CD4-positive, alpha-beta T cell treated with Interleukin-21 for 1 hour (primary cell): ENCODE results near the gene ADH7.
"Not testable (repeated sequence)": the region's sequence is repeated elsewhere in the genome, so short reads cannot be mapped to it uniquely, and the experiment has no call there.

Experiments used
- DNase-seq: peaks from one replicate; pipeline ENCODE4 v3.0.0-alpha.2; 2020

Gene ADH7

GRCh38 chr4:99414902-99415301, 20.2 kb downstream of the ADH7 start:
- not testable (repeated sequence) for DNase-seq

- no peak for DNase-seq
Measured at GRCh38 chr4:99414401-99414800, 20.7 kb downstream of the ADH7 start.

- DNase-seq = no peak
Measured at GRCh38 chr4:99413140-99413539, 22.0 kb downstream of the ADH7 start.

- DNase-seq = no peak
Measured at GRCh38 chr4:99411041-99411440, 24.1 kb downstream of the ADH7 start.

GRCh38 chr4:99410075-99410474, 25.1 kb downstream of the ADH7 start:
- no peak for DNase-seq

GRCh38 chr4:99408346-99408745, 26.8 kb downstream of the ADH7 start:
- no peak for DNase-seq

- peak; percentile 62 for DNase-seq
Measured at GRCh38 chr4:99405433-99406115, 29.6 kb downstream of the ADH7 start.

- DNase-seq = no peak
Measured at GRCh38 chr4:99404595-99405287, 30.4 kb downstream of the ADH7 start.

- DNase-seq = no peak
Measured at GRCh38 chr4:99403380-99404184, 31.6 kb downstream of the ADH7 start.

GRCh38 chr4:99402765-99403164, 32.4 kb downstream of the ADH7 start:
- no peak for DNase-seq

GRCh38 chr4:99400831-99401230, 34.3 kb downstream of the ADH7 start:
- DNase-seq = no peak

GRCh38 chr4:99399017-99399416, 36.1 kb downstream of the ADH7 start:
- no peak for DNase-seq

- no peak for DNase-seq
Measured at GRCh38 chr4:99395595-99396364, 39.4 kb downstream of the ADH7 start.

- DNase-seq = no peak
Measured at GRCh38 chr4:99394896-99395295, 40.2 kb downstream of the ADH7 start.

- no peak for DNase-seq
Measured at GRCh38 chr4:99390055-99390454, 45.1 kb downstream of the ADH7 start.

GRCh38 chr4:99389606-99390005, 45.5 kb downstream of the ADH7 start:
- no peak for DNase-seq

- no peak for DNase-seq
Measured at GRCh38 chr4:99383833-99384392, 51.2 kb downstream of the ADH7 start.

GRCh38 chr4:99383399-99383798, 51.7 kb downstream of the ADH7 start:
- no peak for DNase-seq

GRCh38 chr4:99382745-99383360, 52.3 kb downstream of the ADH7 start:
- DNase-seq = no peak

- DNase-seq = no peak
Measured at GRCh38 chr4:99381588-99382175, 53.5 kb downstream of the ADH7 start.

GRCh38 chr4:99379571-99379970, 55.6 kb downstream of the ADH7 start:
- no peak for DNase-seq

- no peak for DNase-seq
Measured at GRCh38 chr4:99378876-99379275, 56.3 kb downstream of the ADH7 start.
